GM04504 (cell line): ENCODE measurements around the gene ETNK1.
"Not testable (repeated sequence)": the region's sequence is repeated elsewhere in the genome, so short reads cannot be mapped to it uniquely, and the experiment has no call there.

Experiments
- DNase-seq: peaks from one replicate; pipeline ENCODE4 v3.0.0-alpha.2; 2012; ENCODE audit warnings: low read depth

The ETNK1 gene

GRCh38 chr12:22687361-22688076 is 62.5 kb downstream of the ETNK1 start:
- DNase-seq, result no peak

- no peak for DNase-seq
Observed at GRCh38 chr12:22689876-22690275, 64.9 kb downstream of the ETNK1 start.

DNA sequence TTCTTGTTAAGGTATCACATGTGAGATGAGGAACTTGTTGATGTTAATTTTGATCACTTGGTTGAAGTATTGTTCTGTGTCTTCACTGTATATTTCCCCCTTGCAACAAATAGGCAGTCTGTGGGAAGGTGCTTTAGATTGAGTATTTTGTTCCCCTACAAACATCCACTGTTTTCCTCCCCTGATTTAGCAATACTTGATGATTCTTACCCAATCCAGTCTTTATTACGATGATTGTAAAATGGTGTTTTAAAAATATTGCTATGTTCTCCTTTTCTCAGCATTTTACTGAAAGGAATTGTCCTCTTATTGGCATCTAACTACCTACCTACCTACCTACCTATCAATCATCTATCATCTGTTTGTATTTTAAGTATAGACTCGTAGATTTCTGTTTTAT is 66.3 kb downstream of the ETNK1 start:
- no peak for DNase-seq

GRCh38 chr12:22692467-22692866 is 67.5 kb downstream of the ETNK1 start:
- DNase-seq, result not testable (repeated sequence)

DNA sequence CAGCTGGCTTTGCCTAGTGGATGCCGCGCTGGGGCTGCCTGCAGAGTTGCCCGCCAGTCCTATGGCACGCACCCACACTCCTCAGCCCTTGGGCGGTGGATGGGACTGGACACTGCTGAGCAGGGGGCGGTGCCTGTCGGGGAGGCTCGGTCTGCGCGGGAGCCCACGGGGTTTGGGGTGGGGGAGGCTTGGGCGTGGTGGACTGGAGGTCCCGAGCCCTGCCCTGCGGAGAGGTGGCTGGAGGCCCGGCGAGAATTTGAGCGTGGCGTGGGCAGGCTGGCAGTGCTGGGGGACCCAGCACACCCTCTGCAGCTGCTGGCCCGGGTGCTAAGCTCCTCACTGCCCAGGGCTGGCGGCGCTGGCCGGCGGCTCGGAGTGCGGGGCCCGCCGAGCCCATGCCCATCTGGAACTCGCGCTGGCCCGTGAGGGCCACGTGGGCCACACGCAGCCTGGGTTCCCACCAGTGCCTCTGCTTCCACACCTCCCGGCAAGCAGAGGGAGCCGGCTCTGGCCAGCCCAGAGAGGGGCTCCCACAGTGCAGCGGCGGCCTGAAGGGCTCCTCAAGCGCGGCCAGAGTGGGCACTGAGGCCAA is 68.1 kb downstream of the ETNK1 start:
- DNase-seq, result no peak

DNA sequence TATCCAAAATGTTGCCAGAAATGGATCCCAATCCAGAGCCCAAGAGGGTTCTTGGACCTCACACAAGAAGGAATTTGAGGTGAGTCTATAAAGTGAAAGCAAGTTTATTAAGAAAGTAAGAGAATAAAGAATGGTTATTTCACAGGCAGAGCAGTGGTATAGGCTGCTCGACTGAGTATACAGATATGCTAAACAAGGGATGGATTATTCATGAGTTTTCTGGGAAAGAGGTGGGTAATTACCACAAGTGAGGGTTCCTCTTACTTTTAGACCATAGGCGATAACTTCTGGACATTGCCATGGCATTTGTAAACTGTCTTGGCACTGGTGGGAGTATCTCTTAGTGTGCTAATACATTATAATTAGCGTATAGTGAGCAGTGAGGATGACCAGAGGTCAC is 73.6 kb downstream of the ETNK1 start:
- no peak for DNase-seq

DNA sequence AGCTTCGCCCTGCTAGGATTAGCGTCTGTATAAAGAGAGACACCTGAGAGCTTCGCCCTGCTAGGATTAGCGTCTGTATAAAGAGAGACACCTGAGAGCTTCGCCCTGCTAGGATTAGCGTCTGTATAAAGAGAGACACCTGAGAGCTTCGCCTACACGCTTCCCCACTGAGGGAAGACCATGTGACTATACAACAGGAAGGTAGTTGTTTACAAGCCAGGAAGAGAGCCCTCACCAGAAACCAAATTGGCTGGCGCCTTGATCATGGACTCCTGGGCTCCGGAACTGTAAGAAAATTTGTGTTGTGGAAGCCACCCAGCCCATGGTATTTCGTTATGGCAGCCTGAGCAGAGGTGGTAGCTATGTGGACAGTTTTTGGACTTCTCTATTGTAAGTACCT is 74.7 kb downstream of the ETNK1 start:
- not testable (repeated sequence) for DNase-seq

- DNase-seq, result no peak
Observed at GRCh38 chr12:22700106-22700505, 75.1 kb downstream of the ETNK1 start.

GRCh38 chr12:22701216-22701809 is 76.3 kb downstream of the ETNK1 start:
- not testable (repeated sequence) for DNase-seq

DNA sequence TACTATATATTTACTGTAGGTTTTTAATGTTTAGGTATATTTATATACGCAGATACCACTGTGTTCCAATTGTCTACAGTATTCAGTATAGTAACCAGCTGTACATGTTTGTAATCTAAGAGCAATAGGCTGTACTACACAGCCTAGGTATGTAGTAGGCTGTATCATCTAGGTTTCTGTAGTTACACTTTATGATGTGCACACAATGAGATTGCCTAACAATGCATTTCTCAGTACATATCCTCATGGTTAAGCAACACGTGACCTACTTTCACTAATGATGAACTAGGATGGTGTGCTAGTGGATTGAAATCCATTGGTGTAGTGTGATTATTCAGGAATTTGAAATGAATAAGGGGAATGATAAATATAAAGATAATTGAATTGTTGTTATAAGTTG is 77.7 kb downstream of the ETNK1 start:
- DNase-seq, result no peak

DNA sequence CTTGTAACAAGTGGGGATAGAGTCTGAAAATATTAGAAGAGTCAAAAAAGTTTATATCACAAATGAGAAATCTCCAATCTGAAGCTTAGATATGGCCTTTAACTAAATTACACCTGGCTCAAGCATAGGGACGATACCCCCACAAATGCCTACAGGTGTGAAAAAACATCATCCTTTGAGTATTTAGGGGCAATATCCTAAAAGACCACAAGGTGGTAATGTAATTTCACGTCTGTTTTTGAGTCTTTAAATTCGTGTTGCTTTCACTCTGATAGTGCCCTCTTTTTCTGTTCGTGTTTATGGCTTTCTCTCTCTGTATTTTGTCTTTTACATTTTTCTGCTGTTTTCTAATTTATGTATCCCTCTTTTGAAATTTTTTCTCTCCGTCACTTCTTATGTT is 84.3 kb downstream of the ETNK1 start:
- no peak for DNase-seq

DNA sequence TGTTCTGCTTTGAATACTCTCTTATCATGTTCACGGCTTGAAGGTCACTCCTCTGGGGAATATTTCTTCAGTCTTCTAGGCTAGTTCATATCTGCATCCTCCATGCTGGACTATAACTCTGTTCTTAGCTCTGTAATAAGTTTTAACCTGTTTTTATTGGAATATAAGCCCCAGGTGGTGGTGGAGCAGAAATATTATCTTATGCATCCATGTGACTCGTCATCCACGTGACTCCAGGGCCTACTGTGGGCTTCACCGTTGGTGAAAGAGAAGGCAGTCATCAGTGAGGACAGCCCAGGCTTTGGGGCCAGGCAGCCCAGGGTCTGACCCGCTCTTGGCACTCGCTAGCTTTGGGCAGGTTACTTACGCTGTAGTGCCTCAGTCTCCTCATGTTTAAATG is 87.1 kb downstream of the ETNK1 start:
- no peak for DNase-seq

DNA sequence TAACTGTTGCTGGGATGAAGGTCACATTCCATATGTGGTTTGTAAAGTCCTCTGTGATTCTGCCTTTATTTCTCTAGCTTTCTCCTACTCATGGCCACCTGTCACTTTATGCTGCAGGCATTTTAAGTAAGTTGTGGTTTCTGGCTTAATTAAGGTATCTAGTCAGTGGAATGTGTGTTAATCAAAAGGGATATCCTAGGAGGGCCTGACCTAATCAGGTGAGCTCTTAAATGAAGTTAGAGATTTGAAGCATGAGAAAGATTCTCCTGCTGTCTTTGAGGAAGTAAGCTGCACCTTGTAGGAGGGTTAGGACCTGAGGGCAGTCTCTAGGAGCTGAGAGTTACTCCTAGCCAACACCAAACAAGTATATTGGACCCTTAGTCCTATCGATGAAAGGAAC is 90.3 kb downstream of the ETNK1 start:
- DNase-seq, result no peak

DNA sequence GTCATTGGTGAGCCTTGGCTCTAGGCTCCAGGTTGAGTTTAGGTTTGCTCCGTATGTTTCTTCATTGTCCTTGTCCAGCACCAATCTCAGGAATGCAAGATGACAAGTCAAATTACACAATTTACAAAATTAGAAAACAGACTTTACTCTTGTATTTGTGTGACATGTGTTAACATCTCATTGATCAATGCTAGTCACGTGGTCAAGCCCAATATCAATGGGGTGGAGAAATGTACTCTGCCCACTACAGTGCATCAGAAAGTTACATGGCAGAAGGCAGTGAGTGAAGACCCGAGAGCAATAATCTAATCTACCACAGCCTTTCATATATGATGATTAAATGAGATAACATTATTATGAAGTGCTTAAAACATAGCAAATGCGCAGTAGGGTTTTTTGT is 94.8 kb downstream of the ETNK1 start:
- no peak for DNase-seq

DNA sequence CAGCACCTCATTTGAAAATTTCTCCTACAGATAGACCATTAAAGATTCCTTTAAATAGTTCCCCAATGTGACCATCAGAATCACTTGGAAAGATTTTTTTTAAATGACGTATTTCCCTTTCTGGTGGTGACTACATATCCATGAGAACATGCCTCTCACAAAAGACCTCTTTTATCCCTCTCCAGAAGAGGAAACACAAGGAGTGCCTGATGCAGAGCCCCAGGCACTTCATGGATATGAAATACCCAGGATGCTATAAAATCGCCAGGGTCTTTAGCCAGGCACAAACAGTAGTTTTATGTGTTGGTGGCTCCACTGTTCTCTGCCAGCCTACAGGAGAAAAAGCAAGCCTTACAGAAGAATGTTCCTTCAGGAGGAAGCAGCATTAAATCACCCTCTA is 97.1 kb downstream of the ETNK1 start:
- no peak for DNase-seq

DNA sequence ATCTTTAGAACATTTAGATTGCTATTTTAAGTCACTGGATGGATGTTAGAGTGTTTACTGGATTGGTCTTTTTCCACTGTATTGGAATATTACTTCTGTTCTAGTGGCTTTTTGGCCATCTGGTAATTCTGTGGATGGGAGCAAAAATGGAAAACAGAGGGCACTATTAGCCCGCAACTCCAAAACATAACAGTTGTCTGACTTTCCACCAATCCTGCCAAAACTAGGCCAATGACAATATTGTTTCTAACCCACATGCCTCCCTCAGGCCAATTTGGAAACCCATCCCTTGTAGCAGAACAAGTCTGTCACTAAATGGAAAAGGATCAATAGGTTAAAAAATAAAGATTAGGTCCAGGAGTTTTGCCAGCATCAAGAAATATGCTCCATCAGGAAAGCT is 97.8 kb downstream of the ETNK1 start:
- DNase-seq, result no peak

GRCh38 chr12:22728987-22729386 is 104.0 kb downstream of the ETNK1 start:
- no peak for DNase-seq

DNA sequence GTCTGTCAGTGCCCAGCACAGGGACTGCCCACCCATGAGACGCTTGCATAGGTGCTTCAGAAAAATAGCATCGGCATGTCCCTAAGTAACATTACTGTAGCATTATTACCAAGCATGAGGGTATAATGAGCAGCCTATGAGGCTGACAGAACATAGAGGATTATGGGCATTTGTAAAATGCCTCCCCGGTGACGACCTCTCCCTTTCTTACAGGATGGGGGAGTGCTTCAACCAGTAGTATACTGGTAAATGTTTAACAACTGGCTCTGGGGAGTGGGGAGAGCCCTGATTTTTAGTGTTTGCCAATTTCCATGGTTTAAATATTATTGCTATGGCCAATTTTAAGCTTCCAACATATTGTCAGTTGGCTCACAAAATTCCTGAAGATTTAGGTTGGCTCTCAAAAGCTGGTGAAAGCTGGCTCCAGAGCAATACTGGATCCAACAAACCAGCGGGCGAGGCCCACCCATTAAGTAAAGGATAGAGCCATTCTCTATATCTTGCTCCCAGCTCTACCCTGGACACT is 104.5 kb downstream of the ETNK1 start:
- no peak for DNase-seq

- peak; percentile 67 for DNase-seq
Observed at GRCh38 chr12:22729957-22730443, 105.0 kb downstream of the ETNK1 start.

GRCh38 chr12:22731236-22731635 is 106.3 kb downstream of the ETNK1 start:
- DNase-seq, result no peak

DNA sequence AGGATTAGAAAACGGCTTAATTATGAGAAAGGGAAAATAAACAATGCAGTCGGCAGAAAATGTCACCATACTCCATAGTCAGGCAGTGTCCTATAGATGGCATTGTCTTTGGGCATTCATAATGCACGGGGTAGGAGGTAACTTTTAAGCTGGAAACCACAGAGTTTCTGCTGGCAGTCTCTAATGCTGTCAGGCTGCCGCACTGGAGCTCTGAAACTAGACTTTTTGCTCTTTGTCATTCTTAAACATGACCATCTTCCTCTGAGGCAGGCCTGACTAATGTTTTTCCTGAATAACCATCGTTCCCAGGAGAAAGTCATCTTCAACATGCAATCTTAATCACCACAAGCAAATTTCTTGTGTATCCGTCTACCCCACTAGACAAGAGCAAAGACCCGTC is 108.8 kb downstream of the ETNK1 start:
- no peak for DNase-seq

DNA sequence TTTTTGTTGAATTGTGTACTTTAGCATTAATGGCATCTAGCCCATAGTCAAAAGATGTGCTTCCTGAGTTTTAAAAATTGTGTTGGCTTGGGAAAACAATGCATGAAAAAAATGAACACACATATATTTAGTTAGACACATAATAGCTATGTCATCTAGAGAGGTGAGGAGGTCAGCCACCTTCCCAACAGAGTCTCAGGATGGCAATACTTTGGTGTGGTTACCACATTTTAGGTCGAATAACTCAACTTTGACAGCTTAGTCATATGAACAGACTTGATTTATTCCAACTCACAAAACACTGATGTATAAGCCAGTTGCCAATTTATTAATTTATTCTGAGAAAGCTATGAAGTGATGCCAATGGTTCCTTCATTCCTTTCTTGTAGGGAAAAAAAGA is 114.0 kb downstream of the ETNK1 start:
- DNase-seq, result no peak
